SK-N-DZ (cell line): ENCODE results near the gene HRH2.

Experiments used
- DNase-seq: peaks from one replicate; pipeline ENCODE4 v3.0.0-alpha.2; 2015; ENCODE audit warnings: low spot score

Gene HRH2

DNA sequence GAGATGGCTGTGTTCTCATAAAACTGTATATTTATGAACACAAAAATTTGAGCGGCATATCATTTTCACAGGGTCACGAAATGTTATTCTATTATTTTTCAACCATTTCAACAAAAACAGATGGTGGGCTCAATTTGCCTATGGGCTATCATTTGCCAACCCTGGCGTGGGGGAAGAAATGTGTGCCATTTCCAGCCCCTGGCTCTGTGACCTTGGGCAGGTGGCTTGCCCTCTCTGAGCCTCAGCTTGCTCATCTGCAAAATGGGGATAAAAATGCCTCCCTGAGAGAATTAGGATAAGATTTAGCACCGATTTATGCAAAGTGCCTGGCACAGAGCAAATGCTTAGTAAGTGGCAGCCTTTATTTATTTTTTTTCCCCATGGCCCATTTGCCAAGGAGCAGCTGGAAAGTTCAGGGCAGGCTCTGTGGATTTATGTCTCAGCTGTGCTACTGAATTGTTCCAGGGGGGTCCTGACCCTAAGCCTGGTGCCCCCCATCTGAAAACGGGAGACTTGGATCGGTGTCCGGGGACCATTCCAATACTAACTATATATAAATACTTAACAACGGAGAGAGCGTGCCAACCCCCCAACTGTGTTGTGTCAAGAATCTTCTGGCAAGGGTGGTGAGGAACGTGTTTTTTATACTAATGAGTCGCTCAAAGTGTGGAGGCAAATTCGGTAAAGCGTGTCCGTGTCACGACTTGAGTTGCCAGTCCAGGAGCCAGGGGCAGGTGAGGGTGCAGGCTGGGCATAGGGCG is 34.5 kb downstream of the HRH2 start:
- DNase-seq: no peak

DNA sequence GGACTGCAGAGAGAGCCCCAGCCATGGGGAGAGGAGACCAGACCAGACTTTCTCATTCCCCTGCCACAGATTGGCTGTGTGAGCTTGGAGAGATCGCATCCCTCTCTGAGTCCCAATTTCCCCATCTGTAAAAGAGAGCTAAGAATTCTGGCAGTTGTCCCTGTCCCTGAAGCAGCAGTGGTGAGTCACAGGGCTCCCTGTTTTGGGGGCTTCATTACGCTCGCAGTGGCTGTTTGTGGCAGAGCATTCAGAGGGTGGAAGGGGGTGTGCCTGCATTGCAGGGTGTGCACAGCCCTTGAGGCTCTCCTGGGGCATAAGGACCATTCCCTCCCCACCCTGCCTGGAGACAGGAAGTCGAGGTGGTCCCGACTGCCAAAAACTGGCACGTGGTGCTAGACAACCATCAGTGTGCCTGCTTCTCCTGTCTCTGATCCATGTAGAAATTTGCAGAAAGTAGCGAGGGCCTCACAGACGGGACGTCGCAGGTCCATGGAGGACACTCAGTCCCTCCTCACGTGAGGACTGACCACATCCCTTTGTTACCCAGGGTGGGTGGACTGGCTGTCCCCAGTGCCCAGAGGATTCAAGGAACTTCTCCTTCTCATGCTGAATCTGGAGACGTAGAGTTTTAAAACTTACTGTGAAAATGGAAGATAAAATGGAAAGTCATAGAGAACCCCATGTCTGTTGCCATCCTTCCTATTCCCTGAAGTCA is 35.3 kb downstream of the HRH2 start:
- no peak for DNase-seq

DNA sequence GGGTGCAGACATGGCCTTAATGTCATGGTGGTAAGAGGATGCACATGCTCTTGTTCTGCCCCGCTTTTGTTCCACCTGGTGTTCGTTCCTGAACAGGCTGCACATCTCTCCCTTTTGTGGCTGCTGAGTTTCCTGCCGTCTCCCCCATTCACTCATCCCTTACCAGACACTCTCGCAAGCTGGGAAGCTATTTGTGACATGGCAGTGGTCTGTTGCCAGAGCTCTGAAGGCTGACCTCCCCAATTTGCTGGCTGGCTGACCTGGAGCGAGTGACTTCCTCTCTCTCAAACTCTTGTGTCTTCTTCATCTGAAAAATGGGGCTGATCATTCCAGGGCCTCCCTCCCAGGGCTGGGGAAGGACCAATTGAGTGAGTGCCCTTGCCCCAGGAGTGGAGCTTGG is 35.9 kb downstream of the HRH2 start:
- DNase-seq: no peak

GRCh38 chr5:175694371-175695160 is 36.7 kb downstream of the HRH2 start:
- DNase-seq: no peak

GRCh38 chr5:175695161-175696126 is 37.6 kb downstream of the HRH2 start:
- DNase-seq: no peak

DNA sequence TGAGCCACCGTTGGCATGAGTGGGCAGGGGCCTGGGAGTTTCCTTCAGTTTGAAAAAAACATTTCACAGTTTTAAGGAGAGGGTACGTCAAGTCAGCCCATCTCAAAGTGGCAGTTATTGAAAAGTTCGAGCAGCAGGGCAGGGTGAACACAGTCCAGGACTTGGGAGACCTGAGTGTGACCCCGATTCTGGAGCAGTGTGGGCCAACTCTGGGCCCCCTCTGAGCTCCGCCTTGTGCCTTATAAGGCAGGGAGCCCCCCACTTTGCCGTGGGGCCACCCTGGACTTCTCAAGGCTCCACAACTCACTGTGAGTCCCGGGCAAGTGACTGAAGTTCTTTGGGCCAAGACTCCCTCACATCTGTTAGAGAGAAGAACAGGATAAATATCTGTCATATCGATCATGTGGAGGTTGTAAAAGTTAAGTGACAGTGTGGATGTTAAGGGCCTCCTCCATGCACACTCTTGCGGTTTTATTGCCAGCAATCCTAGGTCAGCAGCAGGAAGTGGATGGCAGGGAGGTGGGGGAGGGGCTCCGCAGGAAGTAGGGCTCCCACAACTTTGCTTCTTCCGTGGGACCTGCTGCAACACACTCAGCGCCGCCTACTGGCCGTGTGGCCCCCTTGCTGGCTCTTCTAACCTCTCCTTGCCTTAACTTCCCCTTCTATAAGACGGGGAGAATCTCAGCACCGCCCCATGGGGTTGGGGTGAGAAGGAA is 38.4 kb downstream of the HRH2 start:
- no peak for DNase-seq

DNA sequence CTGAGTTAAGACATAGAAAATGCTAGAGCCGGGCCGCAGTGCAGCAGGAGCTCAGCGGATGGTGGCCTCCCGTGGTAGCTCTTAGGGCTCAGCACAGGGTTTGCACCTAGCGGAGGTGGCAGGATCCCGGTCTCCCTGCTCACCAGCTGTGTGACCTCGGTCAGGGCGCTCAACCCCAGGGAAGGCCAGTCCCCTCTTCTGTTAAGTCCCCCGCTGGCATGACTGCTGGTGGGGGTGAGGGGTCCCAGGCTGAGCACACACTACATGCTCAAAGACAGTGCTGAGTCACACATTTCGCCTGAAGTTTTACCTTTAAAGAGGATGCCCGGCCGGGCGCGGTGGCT is 39.0 kb downstream of the HRH2 start:
- DNase-seq: no peak

GRCh38 chr5:175697846-175698245 is 40.0 kb downstream of the HRH2 start:
- no peak for DNase-seq

DNA sequence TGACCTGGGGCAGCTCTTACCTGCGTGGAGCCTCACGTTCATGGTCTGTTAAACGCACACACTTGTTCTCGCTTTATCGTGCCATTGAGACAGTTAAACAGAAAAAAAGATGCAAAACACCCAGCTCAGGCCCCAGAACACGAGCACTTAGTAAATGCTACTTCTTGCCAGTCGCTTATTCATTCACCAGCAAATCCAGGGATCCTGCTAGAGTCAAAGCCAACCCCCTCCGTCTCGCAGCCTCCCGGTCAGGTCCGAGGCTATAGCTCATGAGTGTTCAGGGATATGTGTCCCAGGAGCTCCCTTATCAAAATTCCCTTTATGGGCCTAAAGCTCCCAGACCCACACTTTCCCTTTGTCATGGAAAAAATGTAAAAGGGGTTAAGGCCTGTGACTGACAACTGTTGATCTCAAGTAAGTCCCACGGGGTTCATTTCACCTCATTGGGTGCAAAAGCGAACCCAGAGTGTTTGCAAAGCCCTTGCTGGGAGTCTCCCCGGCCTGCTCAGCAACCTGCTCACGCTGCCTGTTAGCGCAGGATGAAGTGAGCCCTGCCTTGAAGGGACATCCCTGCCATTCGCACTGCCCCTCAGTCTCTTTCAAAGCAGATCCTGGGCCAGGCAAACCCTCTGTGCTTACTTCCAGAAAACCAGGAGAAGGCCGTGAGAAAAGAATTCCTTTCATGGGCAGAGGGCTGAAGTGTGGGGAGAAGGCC is 40.7 kb downstream of the HRH2 start:
- no peak for DNase-seq

- no peak for DNase-seq
Observed at GRCh38 chr5:175700991-175701390, 43.1 kb downstream of the HRH2 start.

GRCh38 chr5:175701797-175702196 is 43.9 kb downstream of the HRH2 start:
- DNase-seq: no peak

- no peak for DNase-seq
Observed at GRCh38 chr5:175706499-175706898, 48.6 kb downstream of the HRH2 start.

- no peak for DNase-seq
Observed at GRCh38 chr5:175707751-175708375, 50.0 kb downstream of the HRH2 start.

DNA sequence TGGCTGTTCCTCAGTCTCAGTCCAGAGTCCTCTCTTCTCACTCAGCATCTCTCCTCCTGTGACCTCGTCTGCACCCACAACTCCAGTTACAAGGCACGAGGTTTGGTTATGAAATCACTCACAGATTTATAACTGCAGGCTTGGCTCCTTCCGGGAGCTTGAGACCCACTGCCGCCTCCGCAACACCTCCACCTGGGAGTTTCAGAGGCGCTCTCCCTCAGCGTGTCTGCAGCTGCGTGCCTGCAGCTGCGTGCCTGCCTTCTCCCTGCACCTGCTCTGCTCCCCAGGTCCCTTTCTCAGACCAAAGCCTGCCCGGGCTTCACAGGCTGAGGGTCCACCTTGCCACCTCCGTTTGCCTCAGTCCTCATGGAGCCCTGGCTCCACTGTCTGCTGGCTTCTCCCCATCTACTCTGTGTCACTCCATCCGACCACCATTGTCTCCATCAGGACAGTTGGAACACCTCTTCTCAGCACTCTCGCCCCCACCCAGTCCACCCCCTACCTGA is 51.5 kb downstream of the HRH2 start:
- no peak for DNase-seq

DNA sequence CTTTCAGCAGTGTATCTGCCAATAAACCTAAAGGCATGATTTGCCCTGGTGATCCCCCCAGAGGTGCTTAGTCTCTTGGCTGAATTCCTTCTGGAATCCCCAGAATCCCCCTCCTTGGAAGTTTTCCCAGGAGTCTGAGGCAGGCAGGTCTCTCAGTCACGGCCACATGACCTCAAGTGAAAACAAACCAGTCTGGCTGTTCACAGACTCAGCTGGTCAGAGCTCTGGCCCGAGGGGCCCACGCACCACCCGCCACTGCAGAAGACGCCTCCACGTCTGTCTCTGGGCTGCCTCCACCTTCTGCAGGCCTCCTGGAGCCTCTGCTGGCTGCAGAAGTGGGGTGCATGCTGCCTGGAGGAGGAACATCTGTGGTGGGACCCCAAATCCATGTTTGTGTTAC is 52.5 kb downstream of the HRH2 start:
- DNase-seq: no peak

DNA sequence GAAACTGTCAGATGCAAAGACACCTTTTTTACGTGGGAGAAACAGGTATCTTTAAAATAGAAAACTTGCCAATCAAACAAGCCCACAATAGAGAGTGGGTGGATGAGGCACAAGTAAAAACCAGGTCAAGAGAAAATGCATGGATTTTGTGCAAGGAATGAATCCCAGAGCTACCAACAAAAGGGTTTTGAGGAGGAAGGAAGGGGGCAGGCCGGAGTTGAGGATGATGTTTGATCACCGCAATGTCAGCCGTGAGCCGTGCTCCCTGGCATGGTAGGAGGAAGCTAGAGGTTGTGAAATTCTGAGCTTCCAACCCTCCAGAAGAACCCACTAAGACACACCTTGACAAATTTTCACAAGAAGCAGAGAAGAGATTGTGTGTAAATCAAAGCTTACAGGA is 53.2 kb downstream of the HRH2 start:
- DNase-seq: no peak

DNA sequence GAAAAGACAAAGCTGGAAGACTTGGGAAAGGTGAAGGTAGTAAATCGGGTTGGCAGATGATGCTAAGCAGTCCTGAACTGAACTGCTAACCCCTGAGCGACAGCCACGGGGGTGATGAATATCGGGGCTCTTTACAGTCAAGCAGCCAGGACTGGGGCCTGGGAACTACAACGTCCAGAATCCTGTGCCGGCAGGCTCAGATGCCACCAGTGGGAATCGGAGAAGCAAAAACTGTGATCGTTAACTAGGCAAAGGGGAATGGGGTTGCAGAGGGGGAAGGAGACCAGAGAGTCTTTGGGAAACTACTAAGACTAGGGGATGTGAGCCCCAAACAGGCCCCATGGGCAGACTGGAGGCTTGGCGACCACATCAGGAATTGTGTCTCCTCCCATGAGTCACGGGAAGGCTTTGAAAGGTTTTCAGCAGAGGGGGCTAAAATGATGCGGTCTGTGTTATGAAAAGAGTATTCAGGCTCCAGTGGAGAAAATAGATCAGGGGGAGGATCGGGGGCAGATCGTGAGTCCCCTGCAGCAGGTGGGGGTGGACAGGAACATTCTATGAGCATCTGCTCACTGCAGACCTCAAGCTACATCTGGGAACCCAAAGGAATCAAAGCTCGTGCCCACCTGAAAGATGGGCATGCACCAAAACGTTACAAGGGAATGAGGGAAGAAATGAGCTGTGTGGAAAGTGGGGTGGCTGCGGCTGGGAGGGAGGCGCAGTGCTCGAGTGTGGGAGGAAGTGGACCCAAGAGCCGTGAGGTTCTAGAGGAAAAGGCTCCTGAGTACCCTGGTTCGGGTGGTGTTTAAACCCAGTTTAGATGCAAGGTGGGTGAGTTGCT is 53.8 kb downstream of the HRH2 start:
- no peak for DNase-seq

- no peak for DNase-seq
Observed at GRCh38 chr5:175712313-175712680, 54.4 kb downstream of the HRH2 start.

DNA sequence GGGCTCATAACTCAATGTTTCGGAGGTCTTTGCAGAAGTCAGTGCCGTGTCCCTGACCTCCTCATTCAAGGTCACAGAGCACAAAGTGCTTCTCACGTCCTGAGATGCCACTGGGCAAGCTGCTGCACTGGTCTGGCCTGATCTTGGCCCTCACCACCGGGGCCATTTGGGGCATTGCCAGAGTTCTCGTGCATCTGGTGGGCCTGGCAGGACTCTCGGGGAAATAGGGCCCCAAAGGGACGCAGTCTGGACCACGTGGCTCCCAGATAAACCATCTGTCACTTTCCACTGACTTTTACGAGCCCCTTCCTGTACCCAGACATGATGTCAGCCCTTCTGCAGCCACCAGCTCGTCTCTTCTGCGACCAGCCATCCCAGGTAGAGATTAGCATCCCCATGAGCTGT is 54.8 kb downstream of the HRH2 start:
- no peak for DNase-seq
